Measurements from ENCODE around the gene C1RL. TPM values are rescaled to one million over a fixed set of nuclear protein-coding genes. Genes with fewer than 3 reads are reported as not detected.
"Not testable (repeated sequence)": the region's sequence is repeated elsewhere in the genome, so short reads cannot be mapped to it uniquely, and the experiment has no call there.

Gene C1RL
- total RNA-seq, 1 donor from 2014 or later, result 68.7 TPM

DNA sequence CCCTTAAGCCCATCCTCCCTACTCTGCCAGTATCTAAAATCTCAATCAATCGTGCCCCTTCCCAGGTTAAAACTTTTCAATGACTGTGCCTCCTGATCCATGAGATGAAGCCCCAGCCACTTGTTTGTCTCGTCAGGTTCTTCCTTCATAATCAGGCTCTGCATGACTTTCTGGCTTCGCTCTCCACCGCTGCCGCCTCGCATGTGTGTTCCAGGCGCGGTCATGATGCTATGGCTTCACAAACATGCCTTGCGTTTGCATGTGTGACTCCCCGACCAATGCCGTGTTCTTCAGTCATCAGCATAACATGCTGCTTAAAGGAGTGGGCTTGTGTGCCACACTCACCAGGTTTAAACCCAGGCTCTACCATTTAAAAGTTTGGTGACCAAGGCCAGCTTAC is 5.0 kb upstream of the C1RL start:
- DNase-seq (ENCODE audit: low read depth), result no peak

DNA sequence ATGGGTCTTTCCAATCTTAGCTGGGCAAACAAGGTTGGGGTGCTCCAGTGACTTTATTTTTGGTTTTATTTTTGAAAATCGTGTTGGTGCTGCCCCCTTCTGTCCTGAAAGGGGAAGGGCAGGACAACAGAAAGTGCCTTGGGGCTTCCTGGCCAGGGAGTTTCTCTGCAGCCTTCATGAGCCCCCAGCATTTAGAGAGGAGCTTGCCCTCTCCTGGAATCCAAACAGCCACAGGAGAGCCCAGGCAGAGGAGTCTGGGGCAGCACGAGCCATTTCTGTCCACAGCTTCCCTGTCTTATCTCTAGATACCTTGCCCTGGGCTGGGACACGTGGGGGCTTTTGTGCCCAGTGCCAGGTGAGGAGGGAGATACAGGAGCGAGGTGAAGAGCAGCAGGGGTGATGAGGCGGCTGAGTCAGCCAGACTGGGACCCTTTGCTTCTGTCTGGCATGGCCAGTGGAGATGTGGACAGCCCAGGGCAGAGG is 4.4 kb upstream of the C1RL start:
- DNase-seq (ENCODE audit: low read depth), result peak; percentile 23

DNA sequence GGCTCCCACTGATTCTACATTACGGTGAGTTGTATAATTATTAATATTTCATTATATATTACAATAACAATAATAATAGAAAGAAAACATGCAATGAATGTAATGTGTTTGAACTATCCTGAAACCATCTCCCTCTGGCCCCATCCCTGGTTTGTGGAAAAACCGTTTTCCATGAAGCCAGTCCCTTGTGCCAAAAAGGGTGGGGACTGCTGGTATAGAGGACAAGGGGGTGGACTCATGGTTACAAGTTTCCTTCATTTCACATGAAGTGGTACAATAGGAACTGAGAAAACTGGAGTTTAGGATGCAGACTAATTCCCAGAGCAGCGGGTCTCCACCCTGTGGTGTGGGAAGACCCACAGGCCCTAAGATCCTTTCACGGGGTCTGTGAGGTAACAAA is 3.0 kb upstream of the C1RL start:
- no peak for DNase-seq (ENCODE audit: low read depth)

DNA sequence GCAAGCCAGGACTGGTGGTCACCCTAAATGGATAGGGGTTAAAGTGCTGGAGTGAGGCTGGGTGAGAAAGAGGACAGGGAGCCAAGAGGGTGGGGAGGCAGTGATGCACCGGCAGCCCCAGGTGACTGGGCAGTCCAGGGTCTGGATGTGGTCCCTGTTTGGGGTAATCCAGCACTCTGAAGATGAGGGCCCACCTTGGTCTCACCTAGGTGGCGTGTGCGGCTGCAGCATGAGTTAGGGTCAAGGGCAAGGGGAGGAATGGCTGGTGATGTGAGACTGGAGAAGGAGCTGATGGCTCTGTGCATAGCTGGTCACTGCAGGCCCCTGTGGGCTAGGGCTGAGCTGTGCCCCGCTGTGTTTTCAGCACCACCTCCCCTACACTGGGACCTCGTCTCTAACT is 1.6 kb upstream of the C1RL start:
- DNase-seq (ENCODE audit: low read depth), result no peak

DNA sequence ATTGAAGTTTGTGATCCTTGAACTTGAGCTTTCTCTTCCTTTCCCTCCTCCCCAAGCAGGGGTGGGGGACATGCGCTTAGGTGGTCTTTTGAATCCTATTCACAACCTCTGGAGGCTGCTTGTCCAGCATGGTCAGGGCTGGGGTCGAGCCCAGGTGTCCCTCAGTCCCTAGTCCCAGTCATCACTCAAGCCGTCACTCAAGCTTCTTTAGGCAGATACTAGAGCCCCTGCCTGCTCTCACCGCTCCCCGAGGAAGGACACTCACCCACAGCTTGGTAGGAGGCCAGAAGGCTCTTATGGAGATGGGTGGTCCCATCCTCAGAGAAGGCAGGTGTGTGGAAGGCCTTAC is 532 bp upstream of the C1RL start:
- no peak for DNase-seq (ENCODE audit: low read depth)

DNA sequence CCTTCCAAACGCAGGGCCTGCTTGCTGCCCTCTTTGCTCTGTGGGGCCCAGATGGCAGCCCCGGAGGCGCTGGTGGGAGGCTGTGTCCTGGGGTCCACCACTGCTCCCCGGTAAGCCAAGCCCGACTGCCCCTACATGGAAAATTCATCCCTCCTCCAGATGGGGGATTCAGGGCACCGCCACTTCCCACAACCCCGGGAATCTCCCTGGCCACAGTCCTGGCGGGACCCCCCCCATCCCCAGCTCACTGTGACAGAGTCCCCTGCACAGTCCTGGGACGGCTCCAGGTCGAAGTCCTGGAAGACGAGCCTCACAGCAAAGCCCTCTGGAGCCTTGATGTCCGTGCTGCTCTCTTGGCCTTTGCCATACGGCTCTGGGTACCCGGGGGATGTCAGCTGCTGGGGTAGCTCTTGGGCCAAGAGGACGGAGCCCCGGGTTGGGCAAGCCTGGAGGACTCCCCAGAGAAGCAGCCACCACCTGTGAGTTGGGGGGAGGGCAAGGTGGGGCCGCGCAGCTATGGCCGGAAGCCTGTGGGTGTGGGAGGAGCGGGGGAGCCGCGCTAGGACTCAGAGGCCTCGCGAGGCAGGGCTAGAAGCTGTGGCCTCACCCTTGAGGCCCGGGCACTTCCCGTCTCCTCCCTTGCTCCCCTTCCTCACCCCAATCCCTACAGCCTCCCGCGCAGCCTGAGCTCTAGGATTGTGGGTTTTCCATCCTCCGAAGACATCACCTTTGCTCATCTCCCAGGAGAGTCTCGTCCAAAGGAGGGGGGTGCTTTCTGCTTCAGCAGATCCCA is 815 bp downstream of the C1RL start:
- DNase-seq (ENCODE audit: low read depth), result peak; percentile 54

DNA sequence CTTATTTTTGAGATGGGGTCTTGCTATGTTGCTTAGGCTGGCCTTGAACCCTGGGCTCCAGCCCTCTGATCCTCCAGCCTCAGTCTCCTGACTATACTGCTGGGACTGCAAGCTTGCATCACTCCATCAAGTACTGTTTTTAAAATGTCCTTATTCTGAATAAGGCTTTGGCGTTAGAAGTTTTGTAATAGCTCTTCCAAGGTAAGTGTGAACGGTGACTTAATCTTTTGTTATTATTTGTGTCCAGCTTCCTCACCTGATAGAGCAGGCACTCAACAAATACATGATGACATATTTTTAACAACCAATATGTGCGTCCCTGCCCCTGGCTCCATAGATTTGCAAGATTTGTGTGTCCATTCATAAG is 1.4 kb downstream of the C1RL start:
- DNase-seq (ENCODE audit: low read depth), result peak; percentile 43

DNA sequence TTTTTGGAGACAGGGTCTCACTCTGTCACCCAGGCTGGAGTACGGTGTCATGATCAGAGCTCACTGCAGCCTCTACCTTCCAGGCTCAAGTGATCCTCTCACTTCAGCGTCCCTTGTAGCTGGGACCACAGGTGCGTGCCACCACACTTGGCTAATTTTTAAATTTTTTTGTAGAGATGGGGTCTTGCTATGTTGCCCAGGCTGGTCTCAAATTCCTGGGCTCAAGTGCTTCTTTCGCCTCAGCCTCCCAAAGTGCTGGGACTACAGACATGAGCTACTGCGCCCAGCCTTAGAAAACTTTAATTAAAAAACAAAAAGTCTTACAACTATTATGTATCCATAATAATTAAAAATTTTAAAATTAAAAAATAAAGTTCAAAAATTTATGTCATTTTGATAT is 1.8 kb downstream of the C1RL start:
- DNase-seq (ENCODE audit: low read depth), result not testable (repeated sequence)

DNA sequence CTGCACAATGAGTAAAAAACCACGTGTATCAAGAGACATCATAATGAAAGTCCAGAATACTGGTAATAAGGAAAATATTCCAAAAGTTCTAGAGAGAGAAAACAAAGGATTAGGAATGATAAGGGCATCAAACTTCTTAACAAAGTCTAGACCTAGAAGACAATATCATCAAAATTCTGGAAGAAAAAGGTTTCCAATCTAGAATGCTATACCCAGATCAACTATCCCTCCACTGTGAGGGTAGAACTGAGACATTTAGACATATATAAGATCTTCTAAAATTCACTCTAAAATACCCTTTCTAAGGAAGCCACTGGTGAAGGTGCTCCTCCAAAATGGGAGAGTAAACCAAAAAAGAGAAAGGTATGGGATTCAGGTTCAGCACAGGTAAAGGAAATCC is 2.9 kb downstream of the C1RL start:
- DNase-seq (ENCODE audit: low read depth), result no peak

DNA sequence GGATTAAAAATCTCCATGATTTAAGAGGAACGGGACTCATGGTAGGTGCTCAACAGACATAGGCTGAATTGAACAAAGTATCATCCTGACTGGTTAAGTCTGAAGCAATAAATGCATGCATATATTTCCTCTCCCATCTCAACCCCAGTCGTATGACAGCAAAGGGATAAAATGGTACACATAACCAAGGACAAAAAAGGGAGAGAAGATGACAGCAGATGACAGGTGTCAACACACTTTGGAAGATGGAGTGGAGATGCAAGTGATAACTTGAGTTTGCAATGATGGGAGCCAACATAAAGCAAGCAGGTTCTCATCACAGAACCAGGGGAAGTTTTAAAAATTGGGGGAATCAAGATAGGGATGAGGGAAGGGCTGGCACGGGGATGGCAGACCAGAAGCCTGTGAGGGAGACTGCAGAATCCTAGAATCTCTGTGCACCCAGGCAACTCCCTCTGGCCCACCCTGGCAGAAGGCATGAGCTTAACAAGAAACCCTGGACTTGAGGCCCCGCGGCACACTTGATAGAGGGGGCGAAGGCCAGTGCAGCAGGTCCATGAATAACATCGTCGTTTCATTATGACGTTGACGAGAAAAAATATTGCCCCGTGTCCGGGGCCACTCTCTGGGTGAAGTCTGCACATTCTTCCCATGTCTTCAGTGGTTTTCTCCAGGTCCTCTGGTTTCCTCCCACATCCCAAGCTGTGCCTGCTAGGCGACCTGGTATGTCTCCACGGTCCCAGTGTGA is 5.0 kb downstream of the C1RL start:
- DNase-seq (ENCODE audit: low read depth), result no peak

DNA sequence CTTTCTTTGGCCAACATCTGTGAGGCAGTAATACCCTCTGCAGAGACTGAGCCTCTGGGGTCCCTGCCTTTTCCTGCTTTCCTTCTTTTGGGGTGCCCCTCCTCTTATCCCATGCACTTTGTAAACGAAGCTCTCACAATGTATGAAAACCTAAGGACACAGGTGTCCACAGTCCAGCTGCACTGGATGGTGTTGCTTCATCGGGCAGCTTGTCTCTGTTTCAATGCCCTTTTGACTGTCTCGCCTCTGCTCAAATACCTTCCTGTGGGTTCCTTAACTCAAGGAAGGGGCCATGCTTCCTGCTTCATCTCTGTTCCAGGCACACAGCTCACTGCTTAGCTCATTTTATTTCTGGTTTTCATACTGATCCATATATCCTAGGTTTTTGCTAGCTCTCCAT is 6.4 kb downstream of the C1RL start:
- no peak for DNase-seq (ENCODE audit: low read depth)

DNA sequence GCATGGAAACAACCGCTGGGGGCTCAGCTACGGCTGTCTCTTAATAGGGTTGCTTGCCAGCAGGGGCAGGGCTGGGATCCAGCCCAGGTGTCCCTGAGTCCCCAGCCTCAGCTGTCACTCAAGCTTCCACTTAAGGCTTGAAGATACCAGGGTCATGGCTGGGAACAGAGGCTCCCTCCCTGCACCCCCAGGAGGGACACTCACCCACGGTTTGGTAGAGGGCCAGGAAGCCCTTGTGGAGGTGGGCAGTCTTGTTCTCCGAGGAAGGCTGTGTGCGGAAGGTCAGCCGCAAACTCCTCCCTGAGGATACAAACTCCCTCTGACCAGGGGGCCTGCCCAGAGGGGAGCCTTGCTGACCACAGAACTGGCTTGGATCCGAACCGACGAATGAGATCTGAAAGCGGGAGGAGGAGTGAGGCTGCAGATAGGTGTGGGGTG is 7.3 kb downstream of the C1RL start:
- no peak for DNase-seq (ENCODE audit: low read depth)

DNA sequence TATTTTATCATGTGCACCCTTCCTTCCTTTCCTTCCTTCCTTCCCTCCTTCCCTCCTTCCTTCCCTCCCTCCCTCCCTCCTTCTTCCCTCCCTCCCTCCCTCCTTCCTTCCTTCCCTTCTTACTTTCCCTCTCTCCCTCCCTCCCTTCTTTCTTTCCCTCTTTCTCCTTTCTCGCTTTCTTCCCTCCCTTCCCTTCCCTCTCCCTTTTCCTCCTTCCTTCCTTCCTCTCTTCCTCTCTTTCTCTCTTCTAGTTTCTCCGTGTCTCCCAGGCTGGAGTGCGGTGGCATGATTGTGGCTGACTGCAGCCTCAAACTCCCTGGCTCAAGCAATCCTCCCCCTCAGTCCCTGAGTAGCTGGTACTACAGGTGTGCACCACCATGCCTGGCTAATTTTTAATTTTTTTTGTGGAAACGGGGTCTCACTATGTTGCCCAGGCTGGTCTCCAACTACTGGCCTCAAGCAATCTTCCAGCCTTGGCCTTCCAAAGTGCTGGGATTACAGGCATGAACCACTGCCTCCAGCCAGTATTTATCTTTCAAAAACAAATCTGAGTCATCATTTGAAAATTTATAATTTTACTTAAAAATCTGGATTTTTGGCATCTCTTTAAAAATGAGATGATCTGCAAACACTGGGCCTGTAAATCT is 7.8 kb downstream of the C1RL start:
- DNase-seq (ENCODE audit: low read depth), result no peak

DNA sequence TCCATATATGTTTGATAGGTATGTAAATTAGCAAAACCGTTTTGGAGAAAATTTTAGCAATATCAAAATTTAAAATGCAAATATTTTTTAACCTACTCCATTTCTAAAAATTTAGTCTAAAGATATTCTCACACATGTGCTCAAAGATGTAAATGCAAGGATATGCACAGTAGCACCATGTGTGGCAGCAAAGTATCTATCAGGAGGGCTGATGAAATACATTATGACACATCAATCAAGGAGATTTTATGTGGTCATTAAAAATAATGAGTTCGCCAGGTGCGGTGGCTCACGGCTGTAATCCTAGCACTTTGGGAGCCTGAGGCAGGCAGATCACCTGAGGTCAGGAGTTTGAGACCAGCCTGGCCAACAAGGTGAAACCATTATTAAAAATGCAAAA is 8.8 kb downstream of the C1RL start:
- no peak for DNase-seq (ENCODE audit: low read depth)

DNA sequence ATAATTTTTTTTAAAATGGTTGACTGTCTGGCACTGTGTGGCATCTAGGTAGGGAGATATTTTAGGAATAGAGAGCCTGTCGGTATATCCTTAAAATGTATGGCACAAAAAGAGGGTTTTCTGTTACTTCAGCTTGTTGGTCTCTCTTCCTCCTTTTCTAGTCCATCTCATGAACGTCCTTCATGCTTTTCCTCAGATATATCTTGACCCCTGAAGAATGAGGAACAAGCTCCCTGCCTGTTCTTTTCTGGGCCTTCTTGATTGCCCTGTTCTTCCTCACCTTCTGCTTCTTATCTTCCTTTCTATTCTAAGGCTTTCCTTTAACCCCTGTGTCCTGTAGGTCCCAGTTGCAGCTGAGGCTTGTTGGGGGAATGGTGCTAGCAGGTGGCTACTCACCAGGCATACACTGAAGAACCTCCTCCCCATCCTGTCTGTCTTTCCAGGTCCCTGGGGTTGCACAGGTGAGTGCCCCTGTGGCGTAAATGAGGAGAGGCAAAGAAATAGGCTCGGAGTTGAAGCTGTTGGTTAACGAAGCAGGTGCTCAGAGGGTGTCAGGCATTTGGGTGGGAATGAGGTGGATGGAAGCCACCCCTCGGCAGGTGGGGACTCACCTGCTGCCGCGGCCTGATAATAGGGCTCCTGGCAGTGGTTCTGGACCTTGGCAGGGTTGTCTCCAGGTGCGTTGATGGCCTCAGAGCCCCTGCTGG is 9.6 kb downstream of the C1RL start:
- no peak for DNase-seq (ENCODE audit: low read depth)

DNA sequence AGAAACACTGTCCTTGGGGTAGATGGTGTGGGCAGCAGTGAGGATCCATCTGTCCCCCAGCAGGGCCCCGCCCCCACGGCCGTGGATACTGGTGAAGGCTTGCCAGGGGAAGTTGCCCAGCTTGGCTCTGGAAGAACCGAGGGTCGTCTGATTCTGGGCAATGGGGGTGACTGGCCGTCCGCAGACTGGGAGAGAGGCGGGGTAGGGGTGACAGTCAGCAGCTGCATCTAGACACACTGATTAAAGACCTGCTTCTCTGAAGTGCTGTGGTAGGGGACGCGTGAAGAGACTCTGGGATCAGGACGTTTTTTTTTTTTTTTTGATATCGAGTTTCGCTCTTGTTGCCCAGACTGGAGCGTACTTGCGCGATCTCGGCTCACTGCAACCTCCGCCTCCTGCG is 12.0 kb downstream of the C1RL start:
- no peak for DNase-seq (ENCODE audit: low read depth)

DNA sequence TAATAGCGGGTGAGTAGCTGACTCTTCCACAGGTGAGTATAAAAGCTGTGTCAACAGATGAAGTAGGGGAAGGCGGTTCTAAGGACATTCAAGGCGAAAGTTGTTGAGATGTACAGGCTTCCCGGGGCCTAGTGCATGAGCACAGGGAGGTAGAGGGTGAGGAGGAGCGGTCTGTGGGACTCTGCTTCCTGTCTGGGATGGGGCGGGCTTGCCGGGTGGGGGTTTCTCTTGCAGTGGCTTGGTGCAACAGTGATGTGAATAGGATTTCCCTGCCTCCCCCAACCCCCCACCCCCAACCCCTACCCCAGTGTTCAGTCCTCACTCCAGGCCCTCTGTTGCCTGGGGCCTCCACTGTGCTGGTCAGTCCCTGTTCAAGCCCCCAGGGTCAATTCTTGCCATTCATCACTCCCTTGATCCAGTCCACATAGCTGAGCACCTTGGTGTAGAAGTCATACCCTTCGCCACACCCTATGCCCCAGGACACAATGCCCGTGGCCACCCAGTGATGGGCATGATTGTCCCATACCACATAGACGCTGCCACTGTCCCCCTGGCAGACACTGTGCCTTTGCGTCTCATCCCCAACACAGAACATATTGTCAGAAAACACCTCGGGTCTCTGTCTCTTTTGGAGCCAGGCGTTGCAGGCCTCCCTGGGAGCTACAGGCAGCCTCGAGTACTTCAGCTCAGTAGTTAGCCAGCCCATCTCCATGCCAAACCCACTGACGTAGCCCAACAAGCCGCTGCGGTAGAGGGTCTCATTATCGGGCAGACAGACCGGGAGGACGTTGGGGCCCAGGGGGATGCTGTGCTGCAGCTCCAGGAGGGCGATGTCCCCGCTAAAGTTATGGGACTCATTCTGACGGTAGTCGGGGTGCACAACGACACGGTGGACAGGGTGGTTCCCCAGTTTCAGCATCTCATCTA is 12.7 kb downstream of the C1RL start:
- no peak for DNase-seq (ENCODE audit: low read depth)

DNA sequence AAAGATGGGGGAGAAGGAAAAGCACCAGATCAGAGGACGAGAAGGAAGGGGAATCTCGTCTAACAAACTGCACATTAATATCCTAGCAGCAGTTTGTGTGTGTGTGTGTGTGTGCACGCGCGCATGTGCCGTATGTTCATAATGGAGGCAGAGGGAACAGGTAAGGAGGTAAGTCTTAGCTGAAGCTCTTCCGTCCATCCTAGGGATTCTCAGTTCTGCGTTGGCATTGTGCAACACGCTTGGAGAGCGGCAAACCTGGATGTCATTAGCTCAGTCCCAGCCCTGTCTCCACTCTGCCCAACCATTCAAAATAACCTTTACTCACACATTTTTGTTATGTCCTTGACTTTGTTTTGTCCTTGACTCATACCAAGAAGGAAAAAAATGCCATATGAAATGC is 15.1 kb downstream of the C1RL start:
- no peak for DNase-seq (ENCODE audit: low read depth)

DNA sequence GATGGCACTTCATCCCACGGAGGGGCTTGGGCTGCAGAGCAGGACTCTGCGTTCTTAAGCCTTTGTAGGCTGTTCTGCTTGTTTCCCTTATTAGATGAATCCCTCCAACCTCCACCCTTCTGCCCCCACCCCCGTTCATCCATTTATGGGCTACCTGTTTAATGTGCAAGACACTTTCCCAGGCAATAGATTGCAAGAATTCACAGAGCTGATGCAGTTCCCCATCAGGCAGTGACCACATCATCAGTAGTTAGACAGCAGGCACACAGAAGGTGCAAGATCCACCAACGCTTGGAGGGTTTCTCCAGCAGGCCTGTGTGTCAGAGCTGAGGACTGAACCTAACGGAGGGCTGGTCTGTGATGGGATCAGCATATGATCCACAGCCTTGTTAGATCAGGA is 15.5 kb downstream of the C1RL start:
- DNase-seq (ENCODE audit: low read depth), result no peak

DNA sequence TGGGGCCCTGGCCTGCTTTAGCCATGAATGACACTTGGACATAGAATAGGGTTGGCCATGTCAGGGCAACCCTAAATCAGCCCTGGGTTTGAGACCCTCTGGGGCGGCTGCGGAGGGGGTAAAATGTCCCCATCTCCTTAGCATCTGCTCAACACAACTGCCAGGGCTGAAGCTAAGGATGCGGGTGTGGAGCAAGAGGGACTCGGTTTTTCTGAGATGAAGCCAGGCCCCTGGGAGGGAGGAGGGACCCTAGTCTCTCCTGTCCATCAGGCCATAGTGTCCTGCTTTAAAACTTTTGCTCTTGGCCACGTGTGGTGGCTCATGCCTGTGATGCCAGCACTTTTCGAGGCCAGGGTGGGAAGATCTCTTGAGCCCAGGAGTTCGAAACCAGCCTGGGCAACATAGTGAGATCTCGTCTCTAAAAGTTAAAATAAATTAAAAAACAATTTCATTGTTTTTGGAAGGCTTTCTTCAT is 16.0 kb downstream of the C1RL start:
- no peak for DNase-seq (ENCODE audit: low read depth)
